Breast epithelium (tissue), 3 donors: ENCODE measurements around the gene PLPP1.

ENCODE experiments used
- POLR2A ChIP-seq: fragments of 450-650 bp; IDR thresholded peaks from one replicate; pipeline ENCODE4 v1.6.1; 2016; ENCODE audit warnings: antibody characterized with exemption, mild to moderate bottlenecking, moderate library complexity
- TF ChIP-seq, protein P1 (sequence below), 3 donors: fragments of 450-650 bp; IDR thresholded peaks; one replicate each; pipeline ENCODE4 v1.5.1; 2016 to 2017; ENCODE audit warnings: antibody characterized with exemption in 3 of 3, mild to moderate bottlenecking in 3 of 3, moderate library complexity in 3 of 3

DNA sequence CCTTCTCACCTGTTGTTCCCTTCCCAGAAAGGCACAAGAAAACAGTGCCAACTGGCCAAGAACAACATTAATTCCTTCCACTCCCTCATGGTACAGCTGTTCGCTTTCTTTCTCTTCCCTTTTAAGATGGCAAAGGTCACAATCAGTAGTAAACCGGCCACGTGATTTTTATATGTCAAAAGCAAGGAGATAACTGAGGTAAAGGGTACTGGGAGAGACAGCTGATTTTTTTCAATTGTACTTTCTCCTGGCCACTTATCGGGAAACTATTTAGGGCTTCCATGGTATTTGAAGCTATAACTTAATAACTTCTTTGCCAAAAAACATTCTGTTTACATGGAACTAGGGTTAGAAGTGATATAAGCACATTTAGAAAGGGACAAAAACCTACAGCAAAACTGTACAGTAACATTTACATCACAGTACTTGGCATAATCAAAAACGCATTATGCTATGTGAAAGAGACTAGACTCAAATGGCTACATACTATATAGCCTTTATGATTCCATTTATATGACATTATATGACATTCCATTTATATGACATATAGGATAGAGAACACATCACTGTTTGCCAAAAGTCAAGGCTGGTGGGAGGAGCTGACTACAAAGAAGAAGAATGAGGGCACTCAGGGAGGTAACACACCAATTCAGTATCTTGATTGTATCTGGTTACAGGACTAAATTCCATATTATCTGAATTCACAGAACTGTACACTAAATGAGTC is 24.8 kb downstream of the PLPP1 start:
- TF ChIP-seq POLR2A, result no peak
- TF ChIP-seq, protein P1, sequence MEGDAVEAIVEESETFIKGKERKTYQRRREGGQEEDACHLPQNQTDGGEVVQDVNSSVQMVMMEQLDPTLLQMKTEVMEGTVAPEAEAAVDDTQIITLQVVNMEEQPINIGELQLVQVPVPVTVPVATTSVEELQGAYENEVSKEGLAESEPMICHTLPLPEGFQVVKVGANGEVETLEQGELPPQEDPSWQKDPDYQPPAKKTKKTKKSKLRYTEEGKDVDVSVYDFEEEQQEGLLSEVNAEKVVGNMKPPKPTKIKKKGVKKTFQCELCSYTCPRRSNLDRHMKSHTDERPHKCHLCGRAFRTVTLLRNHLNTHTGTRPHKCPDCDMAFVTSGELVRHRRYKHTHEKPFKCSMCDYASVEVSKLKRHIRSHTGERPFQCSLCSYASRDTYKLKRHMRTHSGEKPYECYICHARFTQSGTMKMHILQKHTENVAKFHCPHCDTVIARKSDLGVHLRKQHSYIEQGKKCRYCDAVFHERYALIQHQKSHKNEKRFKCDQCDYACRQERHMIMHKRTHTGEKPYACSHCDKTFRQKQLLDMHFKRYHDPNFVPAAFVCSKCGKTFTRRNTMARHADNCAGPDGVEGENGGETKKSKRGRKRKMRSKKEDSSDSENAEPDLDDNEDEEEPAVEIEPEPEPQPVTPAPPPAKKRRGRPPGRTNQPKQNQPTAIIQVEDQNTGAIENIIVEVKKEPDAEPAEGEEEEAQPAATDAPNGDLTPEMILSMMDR (IDR thresholded peaks at IDR 0.05), result no peak
